Stomach (tissue), 4 donors: ENCODE measurements around the gene DDX50.

ENCODE experiments used
- CTCF ChIP-seq, 7 experiments: fragments of 450-650 bp in 4 of 7; fragments of 200-600 bp in 3 of 7; sonication (generic) in 3 of 7; IDR thresholded peaks; one replicate each; pipeline ENCODE4 v1.5.1; 2016 to 2019; ENCODE audit warnings: antibody characterized with exemption in 7 of 7, control low read depth in 2 of 7, mild to moderate bottlenecking in 1 of 7
- EP300 ChIP-seq: sonication (generic); formaldehyde crosslinking; IDR thresholded peaks from one replicate; pipeline ENCODE4 v1.6.1; 2017; ENCODE audit warnings: antibody characterized with exemption

- TF ChIP-seq CTCF (IDR thresholded peaks at IDR 0.05) (no peak), EP300 (no peak)
Measured at GRCh38 chr10:68959695-68960527, 58.8 kb downstream of the DDX50 start.
